ENCODE data around the gene CAMK1G. TPM values are rescaled to one million over a fixed set of nuclear protein-coding genes. Genes with fewer than 3 reads are reported as not detected.

The CAMK1G gene
- total and polyA plus RNA-seq, 3 donors from 2014 or later = 1.1 to 2.0 (median 1.4) TPM

DNA sequence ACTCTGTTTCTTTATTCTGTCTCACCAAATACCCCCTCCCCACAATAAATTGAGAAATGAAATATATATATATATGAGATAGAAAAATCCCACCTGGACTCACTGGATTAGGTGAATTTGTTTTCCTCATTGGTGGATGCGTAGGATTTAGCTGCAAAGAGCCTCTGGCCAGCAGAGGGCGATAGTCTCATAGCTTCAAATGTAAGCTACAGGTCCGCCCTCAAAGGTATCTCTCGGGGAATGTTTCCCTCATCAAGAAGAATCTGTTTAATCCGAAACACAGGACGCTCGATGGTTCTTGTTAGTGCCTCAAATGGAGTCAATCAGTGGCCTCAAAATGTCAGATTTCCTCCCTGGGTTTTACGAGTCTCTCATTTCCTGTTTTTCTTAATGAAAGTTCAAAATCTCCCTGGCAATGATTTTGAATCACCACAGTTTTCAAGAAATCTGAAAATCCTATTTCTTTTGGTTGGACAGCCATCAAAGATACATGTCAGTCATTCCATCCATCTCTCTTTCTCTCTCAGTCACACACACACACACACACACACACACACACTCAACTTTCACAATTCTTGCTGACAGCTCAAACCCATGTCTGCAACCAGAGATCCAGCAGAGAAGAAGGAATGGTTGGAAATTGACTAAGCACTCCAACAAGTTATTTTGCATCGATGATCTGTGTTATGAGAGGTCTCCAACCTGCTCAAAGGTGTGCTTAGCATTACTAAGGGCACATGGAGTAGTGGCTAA is 13.9 kb upstream of the CAMK1G start:
- no peak overlapping the region for H3K4me3 ChIP-seq
- H3K36me3 ChIP-seq (ENCODE audit: low read depth, missing control alignments) = no peaks in the 10 kb centered on the region
- TF ChIP-seq, protein P1, sequence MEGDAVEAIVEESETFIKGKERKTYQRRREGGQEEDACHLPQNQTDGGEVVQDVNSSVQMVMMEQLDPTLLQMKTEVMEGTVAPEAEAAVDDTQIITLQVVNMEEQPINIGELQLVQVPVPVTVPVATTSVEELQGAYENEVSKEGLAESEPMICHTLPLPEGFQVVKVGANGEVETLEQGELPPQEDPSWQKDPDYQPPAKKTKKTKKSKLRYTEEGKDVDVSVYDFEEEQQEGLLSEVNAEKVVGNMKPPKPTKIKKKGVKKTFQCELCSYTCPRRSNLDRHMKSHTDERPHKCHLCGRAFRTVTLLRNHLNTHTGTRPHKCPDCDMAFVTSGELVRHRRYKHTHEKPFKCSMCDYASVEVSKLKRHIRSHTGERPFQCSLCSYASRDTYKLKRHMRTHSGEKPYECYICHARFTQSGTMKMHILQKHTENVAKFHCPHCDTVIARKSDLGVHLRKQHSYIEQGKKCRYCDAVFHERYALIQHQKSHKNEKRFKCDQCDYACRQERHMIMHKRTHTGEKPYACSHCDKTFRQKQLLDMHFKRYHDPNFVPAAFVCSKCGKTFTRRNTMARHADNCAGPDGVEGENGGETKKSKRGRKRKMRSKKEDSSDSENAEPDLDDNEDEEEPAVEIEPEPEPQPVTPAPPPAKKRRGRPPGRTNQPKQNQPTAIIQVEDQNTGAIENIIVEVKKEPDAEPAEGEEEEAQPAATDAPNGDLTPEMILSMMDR (IDR thresholded peaks at IDR 0.05) = peak; percentile 38 to 83 (median 81)
- no peak for TF ChIP-seq POLR2A (IDR thresholded peaks at IDR 0.05)
- H3K4me1 ChIP-seq = no peaks in the 10 kb centered on the region
- no peaks in the 10 kb centered on the region for H3K9me3 ChIP-seq
- 11 to 12% methylated on average over 9 of the region's 9 CpGs for WGBS, 2 donors
- DNase-seq = peak; percentile 94
- H3K27ac ChIP-seq = no peak overlapping the region
- intact Hi-C loops (cut with DNase I; ENCODE audit: low total_unique reads) = no loop called here
- no peaks in the 10 kb centered on the region for H3K27me3 ChIP-seq

GRCh38 chr1:209570743-209571142 is 12.8 kb upstream of the CAMK1G start:
- WGBS, 2 donors = 77 to 84% methylated on average over 3 of the region's 3 CpGs
- no peak overlapping the region for H3K4me3 ChIP-seq
- no peak for DNase-seq
- H3K4me1 ChIP-seq = no peaks in the 10 kb centered on the region
- intact Hi-C loops (cut with DNase I; ENCODE audit: low total_unique reads) = no loop called here
- H3K27me3 ChIP-seq = no peaks in the 10 kb centered on the region
- H3K9me3 ChIP-seq = no peaks in the 10 kb centered on the region
- H3K36me3 ChIP-seq (ENCODE audit: low read depth, missing control alignments) = no peaks in the 10 kb centered on the region
- H3K27ac ChIP-seq = no peak overlapping the region
- TF ChIP-seq, protein P1 (IDR thresholded peaks at IDR 0.05) = no peak
- no peak for TF ChIP-seq POLR2A (IDR thresholded peaks at IDR 0.05)

- intact Hi-C loops (cut with DNase I; ENCODE audit: low total_unique reads) = loop anchor here (5.0 kb wide), 1 partner anchor 116 kb away; no protein-coding TSS in a partner anchor
- Histone ChIP-seq H3K4me1 (no peaks in the 10 kb centered on the region), H3K9me3 (no peaks in the 10 kb centered on the region), H3K4me3 (no peak overlapping the region), H3K36me3 (ENCODE audit: low read depth, missing control alignments) (no peaks in the 10 kb centered on the region), H3K27ac (no peak overlapping the region), H3K27me3 (no peaks in the 10 kb centered on the region)
- 30 to 31% methylated on average over 12 of the region's 12 CpGs for WGBS, 2 donors
- TF ChIP-seq, protein P1 (IDR thresholded peaks at IDR 0.05) = peak; percentile 79 to 88 (median 83)
- TF ChIP-seq POLR2A (IDR thresholded peaks at IDR 0.05) = no peak
- DNase-seq = peak; percentile 89
Observed at GRCh38 chr1:209576392-209577197, 6.9 kb upstream of the CAMK1G start.

- Histone ChIP-seq H3K9me3 (no peaks in the 10 kb centered on the region), H3K36me3 (ENCODE audit: low read depth, missing control alignments) (no peaks in the 10 kb centered on the region), H3K4me3 (no peak overlapping the region), H3K4me1 (no peaks in the 10 kb centered on the region), H3K27ac (no peak overlapping the region), H3K27me3 (no peaks in the 10 kb centered on the region)
- intact Hi-C loops (cut with DNase I; ENCODE audit: low total_unique reads) = loop anchor here (5.0 kb wide), 1 partner anchor 115 kb away; no protein-coding TSS in a partner anchor
- WGBS, 2 donors = 55 to 58% methylated on average over 3 of the region's 3 CpGs
- no peak for TF ChIP-seq POLR2A (IDR thresholded peaks at IDR 0.05)
- TF ChIP-seq, protein P1 (IDR thresholded peaks at IDR 0.05) = no peak
- DNase-seq = no peak
Observed at GRCh38 chr1:209577346-209577745, 6.2 kb upstream of the CAMK1G start.

Data from testis (tissue), 3 donors.